DOHH2 (cell line): ENCODE data around the gene MKRN2.

Source experiments
- H3F3A ChIP-seq: fragments of 200-600 bp; sonication (generic), shearing (Covaris generic); 2 replicates; pipeline ENCODE4 v1.6.0; 2016; ENCODE audit warnings: antibody characterized with exemption, mild to moderate bottlenecking; ENCODE audit not compliant: control insufficient read depth, insufficient read depth
- H3K27ac ChIP-seq: fragments of 200-600 bp; sonication (generic); 2 replicates; pipeline ENCODE4 v1.5.1; 2014; ENCODE audit warnings: low read depth, mild to moderate bottlenecking, low read length, moderate library complexity
- H3K27me3 ChIP-seq: fragments of 200-600 bp; sonication (generic); 2 replicates; pipeline ENCODE4 v1.6.1; 2014; ENCODE audit warnings: mild to moderate bottlenecking, low read length, mixed read lengths; ENCODE audit not compliant: control insufficient read depth
- H3K36me3 ChIP-seq: fragments of 200-600 bp; sonication (generic); 2 replicates; pipeline ENCODE4 v1.6.1; 2014; ENCODE audit warnings: mild to moderate bottlenecking, low read length, moderate library complexity, mixed read lengths; ENCODE audit not compliant: control insufficient read depth
- H3K4me1 ChIP-seq: fragments of 200-600 bp; sonication (generic); 2 replicates; pipeline ENCODE4 v1.6.1; 2014; ENCODE audit warnings: mild to moderate bottlenecking, low read length, mixed read lengths; ENCODE audit not compliant: control insufficient read depth
- H3K4me2 ChIP-seq: fragments of 200-600 bp; sonication (generic); 2 replicates; pipeline ENCODE4 v1.6.0; 2014; ENCODE audit warnings: mild to moderate bottlenecking, low read length, moderate library complexity
- H3K4me3 ChIP-seq: fragments of 200-600 bp; sonication (generic); 2 replicates; pipeline ENCODE4 v1.5.1; 2014; ENCODE audit warnings: mild to moderate bottlenecking, low read length, mixed read lengths
- H3K79me2 ChIP-seq: fragments of 200-600 bp; sonication (generic); 2 replicates; pipeline ENCODE4 v1.6.1; 2014; ENCODE audit warnings: mild to moderate bottlenecking, low read length, mixed read lengths; ENCODE audit not compliant: control insufficient read depth
- H3K9me2 ChIP-seq: fragments of 200-600 bp; sonication (generic); replicated peaks from 2 replicates; pipeline ENCODE4 v1.6.1; 2014; ENCODE audit warnings: mild to moderate bottlenecking, low read length, mixed read lengths; ENCODE audit not compliant: control insufficient read depth
- H3K9me3 ChIP-seq: fragments of 200-600 bp; sonication (generic); 2 replicates; pipeline ENCODE4 v1.6.1; 2014; ENCODE audit warnings: antibody characterized with exemption, low read length, mixed read lengths; ENCODE audit not compliant: control insufficient read depth, insufficient read depth
- H4K20me1 ChIP-seq: fragments of 200-600 bp; sonication (generic); 2 replicates; pipeline ENCODE4 v1.6.0; 2014; ENCODE audit warnings: low read depth, mild to moderate bottlenecking, antibody characterized with exemption, low read length, moderate library complexity; ENCODE audit not compliant: control insufficient read depth, insufficient read depth
- CTCF ChIP-seq: fragments of 200-600 bp; sonication (generic); IDR thresholded peaks from one replicate; pipeline ENCODE4 v1.5.1; 2014; ENCODE audit warnings: antibody characterized with exemption, mild to moderate bottlenecking, low read depth, low read length; ENCODE audit not compliant: poor library complexity, severe bottlenecking
- EZH2phosphoT487 ChIP-seq: fragments of 200-600 bp; sonication (generic); IDR thresholded peaks from 2 replicates; pipeline ENCODE4 v1.6.1; 2017; ENCODE audit warnings: borderline replicate concordance, mild to moderate bottlenecking, antibody characterized with exemption, low read length, moderate library complexity, mixed read lengths

The MKRN2 gene

GRCh38 chr3:12515631-12516030 lies 41.3 kb upstream of the MKRN2 start:
- no peak for TF ChIP-seq CTCF
- no peaks in the 10 kb centered on the region for H3K79me2 ChIP-seq
- H4K20me1 ChIP-seq, result no peaks in the 10 kb centered on the region
- H3K4me1 ChIP-seq, result no peaks in the 10 kb centered on the region
- H3K9me3 ChIP-seq, result no peaks in the 10 kb centered on the region
- no peaks in the 10 kb centered on the region for H3K27me3 ChIP-seq
- no peak overlapping the region for H3K4me3 ChIP-seq
- peaks cover 45% of the 10 kb centered on the region for H3K36me3 ChIP-seq
- no peaks in the 10 kb centered on the region for H3F3A ChIP-seq
- no peaks in the 10 kb centered on the region for H3K9me2 ChIP-seq
- no peak overlapping the region for H3K27ac ChIP-seq
- H3K4me2 ChIP-seq, result no peak overlapping the region

DNA sequence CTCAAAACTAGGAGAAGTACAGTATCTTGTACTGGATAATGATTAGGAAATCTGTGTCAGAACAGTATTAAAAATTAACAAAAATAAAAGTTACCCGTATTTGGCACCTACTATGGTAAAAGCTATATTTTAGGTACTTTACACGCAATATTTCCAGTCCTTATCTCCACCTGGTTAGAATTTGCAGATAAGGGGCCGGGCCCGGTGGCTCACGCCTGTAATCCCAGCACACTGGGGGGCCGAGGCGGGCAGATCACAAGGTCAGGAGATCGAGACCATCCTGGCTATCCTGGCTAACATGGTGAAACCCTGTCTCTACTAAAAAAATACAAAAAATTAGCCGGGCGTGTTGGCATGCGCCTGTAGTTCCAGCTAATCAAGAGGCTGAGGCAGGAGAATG lies 40.0 kb upstream of the MKRN2 start:
- TF ChIP-seq EZH2phosphoT487 (no peak), CTCF (no peak)
- Histone ChIP-seq H4K20me1 (no peaks in the 10 kb centered on the region), H3K4me2 (no peak overlapping the region), H3K27me3 (no peaks in the 10 kb centered on the region), H3K27ac (no peak overlapping the region), H3K9me2 (no peaks in the 10 kb centered on the region), H3K9me3 (no peaks in the 10 kb centered on the region), H3K36me3 (peaks cover 52% of the 10 kb centered on the region), H3K4me1 (no peaks in the 10 kb centered on the region), H3K4me3 (no peak overlapping the region), H3F3A (no peaks in the 10 kb centered on the region), H3K79me2 (no peaks in the 10 kb centered on the region)

GRCh38 chr3:12518261-12519028 lies 38.4 kb upstream of the MKRN2 start:
- Histone ChIP-seq H3F3A (no peaks in the 10 kb centered on the region), H3K27ac (no peak overlapping the region), H3K79me2 (no peaks in the 10 kb centered on the region), H3K4me2 (no peak overlapping the region), H3K9me2 (no peaks in the 10 kb centered on the region), H3K4me1 (no peaks in the 10 kb centered on the region), H3K4me3 (no peak overlapping the region), H3K9me3 (no peaks in the 10 kb centered on the region), H4K20me1 (no peaks in the 10 kb centered on the region), H3K36me3 (peaks cover 49% of the 10 kb centered on the region), H3K27me3 (no peaks in the 10 kb centered on the region)
- TF ChIP-seq EZH2phosphoT487, result no peak
- TF ChIP-seq CTCF, result no peak
